H1 (cell line): ENCODE measurements around the gene DKK2. TPM values are rescaled to one million over a fixed set of nuclear protein-coding genes. Genes with fewer than 3 reads are reported as not detected.

Source experiments
- CHD1 ChIP-seq: IDR thresholded peaks from 2 replicates; pipeline ENCODE4 v1.6.1; 2012; ENCODE audit warnings: low read depth, low read length, improper control_type of control experiment
- CTBP2 ChIP-seq: IDR thresholded peaks from 2 replicates; pipeline ENCODE4 v1.7.0; 2011; ENCODE audit warnings: borderline replicate concordance, mild to moderate bottlenecking, moderate library complexity, mixed read lengths, low read length; ENCODE audit not compliant: insufficient read depth, insufficient read length
- GABPA ChIP-seq: IDR thresholded peaks from 2 replicates; pipeline ENCODE4 v1.6.1; 2011; ENCODE audit warnings: mild to moderate bottlenecking, low read length, moderate library complexity, borderline replicate concordance; ENCODE audit not compliant: insufficient read depth
- GTF2F1 ChIP-seq: IDR thresholded peaks from 2 replicates; pipeline ENCODE4 v1.6.1; 2012; ENCODE audit warnings: low read depth, low read length, improper control_type of control experiment, borderline replicate concordance
- KDM1A ChIP-seq: fragments of 200-600, 300-600 bp; sonication (generic); IDR thresholded peaks from 2 replicates; pipeline ENCODE4 v1.7.1; 2016; ENCODE audit warnings: mild to moderate bottlenecking, low read length, borderline replicate concordance
- KDM4A ChIP-seq: IDR thresholded peaks from one replicate; pipeline ENCODE4 v1.7.1; 2012; ENCODE audit warnings: low read depth, mild to moderate bottlenecking, moderate library complexity, low read length, inconsistent platforms; ENCODE audit not compliant: severe bottlenecking
- NRF1 ChIP-seq: IDR thresholded peaks from 2 replicates; pipeline ENCODE4 v1.6.1; 2011; ENCODE audit warnings: mild to moderate bottlenecking, low read depth, low read length, improper control_type of control experiment
- SP2 ChIP-seq: IDR thresholded peaks from 2 replicates; pipeline ENCODE4 v1.6.1; 2012; ENCODE audit warnings: mild to moderate bottlenecking, low read length, inconsistent platforms
- SP4 ChIP-seq: IDR thresholded peaks from 2 replicates; pipeline ENCODE4 v1.6.1; 2012; ENCODE audit warnings: low read length, inconsistent platforms
- TAF7 ChIP-seq: optimal IDR thresholded peaks from 2 replicates; pipeline ENCODE3; 2011; ENCODE audit warnings: low read depth, mild to moderate bottlenecking, inconsistent platforms, low read length, moderate library complexity, borderline replicate concordance
- polyA plus RNA-seq, 7 experiments: library from polyadenylated mRNA; depleted of rRNA in 3 of 7; stranded (reverse) in 5 of 7; unstranded in 2 of 7; fragments of >200 nt in 5 of 7; fragments of 200-250 nt in 2 of 7; gene quantifications; 1 replicate in 5 of 7; 2 replicates in 1 of 7; 4 replicates in 1 of 7; pipeline versions ENCODE4 v1.2.1 to v1.2.3, GENCODE V29; 2011 to 2013; ENCODE audit warnings: missing spikeins in 2 of 7, mixed read lengths in 2 of 7
- total RNA-seq: library from RNA; stranded (reverse); fragmentation: NEBNext Ultra II Directional; extraction: Animal tissue kit (Norgen Biotek cat#: 25700); gene quantifications from 2 replicates; pipeline ENCODE4 v1.2.1, GENCODE V29; 2021
- TF ChIP-seq, protein P1 (sequence below): fragments of 300-600 bp; sonication (generic); IDR thresholded peaks from 2 replicates; pipeline ENCODE4 v1.7.1; 2012; ENCODE audit warnings: low read length, moderate library complexity, mild to moderate bottlenecking, inconsistent platforms; ENCODE audit not compliant: insufficient replicate concordance
- TF ChIP-seq, protein P2 (sequence below): IDR thresholded peaks from 2 replicates; pipeline ENCODE4 v1.6.1; 2012; ENCODE audit warnings: inconsistent platforms

DKK2 gene
- total and polyA plus RNA-seq, 2 of the 8 experiments (the other 6 are each of a cell fraction or from before 2014, with no cell fraction given), result 0.09 to 0.13 TPM

DNA sequence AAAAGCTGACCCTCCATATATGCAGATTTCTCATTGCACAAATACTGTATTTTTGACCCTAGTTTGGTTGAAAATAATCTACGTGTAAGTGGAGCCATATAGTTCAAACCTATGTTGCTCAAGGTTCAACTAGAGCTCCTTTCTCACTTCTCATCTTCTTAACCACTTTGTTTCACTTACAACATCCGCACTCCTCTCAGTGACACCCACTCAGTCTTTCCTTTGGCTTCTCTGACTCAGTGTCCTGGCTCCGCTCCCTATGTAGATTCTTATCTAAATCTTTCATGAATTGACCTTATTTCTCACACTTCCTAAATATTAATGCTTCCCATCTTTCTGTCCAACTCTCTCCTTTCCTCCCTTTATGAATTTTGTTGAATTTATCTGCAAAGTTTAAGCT is 32.9 kb upstream of the DKK2 start (continued):
- TF ChIP-seq, protein P1, sequence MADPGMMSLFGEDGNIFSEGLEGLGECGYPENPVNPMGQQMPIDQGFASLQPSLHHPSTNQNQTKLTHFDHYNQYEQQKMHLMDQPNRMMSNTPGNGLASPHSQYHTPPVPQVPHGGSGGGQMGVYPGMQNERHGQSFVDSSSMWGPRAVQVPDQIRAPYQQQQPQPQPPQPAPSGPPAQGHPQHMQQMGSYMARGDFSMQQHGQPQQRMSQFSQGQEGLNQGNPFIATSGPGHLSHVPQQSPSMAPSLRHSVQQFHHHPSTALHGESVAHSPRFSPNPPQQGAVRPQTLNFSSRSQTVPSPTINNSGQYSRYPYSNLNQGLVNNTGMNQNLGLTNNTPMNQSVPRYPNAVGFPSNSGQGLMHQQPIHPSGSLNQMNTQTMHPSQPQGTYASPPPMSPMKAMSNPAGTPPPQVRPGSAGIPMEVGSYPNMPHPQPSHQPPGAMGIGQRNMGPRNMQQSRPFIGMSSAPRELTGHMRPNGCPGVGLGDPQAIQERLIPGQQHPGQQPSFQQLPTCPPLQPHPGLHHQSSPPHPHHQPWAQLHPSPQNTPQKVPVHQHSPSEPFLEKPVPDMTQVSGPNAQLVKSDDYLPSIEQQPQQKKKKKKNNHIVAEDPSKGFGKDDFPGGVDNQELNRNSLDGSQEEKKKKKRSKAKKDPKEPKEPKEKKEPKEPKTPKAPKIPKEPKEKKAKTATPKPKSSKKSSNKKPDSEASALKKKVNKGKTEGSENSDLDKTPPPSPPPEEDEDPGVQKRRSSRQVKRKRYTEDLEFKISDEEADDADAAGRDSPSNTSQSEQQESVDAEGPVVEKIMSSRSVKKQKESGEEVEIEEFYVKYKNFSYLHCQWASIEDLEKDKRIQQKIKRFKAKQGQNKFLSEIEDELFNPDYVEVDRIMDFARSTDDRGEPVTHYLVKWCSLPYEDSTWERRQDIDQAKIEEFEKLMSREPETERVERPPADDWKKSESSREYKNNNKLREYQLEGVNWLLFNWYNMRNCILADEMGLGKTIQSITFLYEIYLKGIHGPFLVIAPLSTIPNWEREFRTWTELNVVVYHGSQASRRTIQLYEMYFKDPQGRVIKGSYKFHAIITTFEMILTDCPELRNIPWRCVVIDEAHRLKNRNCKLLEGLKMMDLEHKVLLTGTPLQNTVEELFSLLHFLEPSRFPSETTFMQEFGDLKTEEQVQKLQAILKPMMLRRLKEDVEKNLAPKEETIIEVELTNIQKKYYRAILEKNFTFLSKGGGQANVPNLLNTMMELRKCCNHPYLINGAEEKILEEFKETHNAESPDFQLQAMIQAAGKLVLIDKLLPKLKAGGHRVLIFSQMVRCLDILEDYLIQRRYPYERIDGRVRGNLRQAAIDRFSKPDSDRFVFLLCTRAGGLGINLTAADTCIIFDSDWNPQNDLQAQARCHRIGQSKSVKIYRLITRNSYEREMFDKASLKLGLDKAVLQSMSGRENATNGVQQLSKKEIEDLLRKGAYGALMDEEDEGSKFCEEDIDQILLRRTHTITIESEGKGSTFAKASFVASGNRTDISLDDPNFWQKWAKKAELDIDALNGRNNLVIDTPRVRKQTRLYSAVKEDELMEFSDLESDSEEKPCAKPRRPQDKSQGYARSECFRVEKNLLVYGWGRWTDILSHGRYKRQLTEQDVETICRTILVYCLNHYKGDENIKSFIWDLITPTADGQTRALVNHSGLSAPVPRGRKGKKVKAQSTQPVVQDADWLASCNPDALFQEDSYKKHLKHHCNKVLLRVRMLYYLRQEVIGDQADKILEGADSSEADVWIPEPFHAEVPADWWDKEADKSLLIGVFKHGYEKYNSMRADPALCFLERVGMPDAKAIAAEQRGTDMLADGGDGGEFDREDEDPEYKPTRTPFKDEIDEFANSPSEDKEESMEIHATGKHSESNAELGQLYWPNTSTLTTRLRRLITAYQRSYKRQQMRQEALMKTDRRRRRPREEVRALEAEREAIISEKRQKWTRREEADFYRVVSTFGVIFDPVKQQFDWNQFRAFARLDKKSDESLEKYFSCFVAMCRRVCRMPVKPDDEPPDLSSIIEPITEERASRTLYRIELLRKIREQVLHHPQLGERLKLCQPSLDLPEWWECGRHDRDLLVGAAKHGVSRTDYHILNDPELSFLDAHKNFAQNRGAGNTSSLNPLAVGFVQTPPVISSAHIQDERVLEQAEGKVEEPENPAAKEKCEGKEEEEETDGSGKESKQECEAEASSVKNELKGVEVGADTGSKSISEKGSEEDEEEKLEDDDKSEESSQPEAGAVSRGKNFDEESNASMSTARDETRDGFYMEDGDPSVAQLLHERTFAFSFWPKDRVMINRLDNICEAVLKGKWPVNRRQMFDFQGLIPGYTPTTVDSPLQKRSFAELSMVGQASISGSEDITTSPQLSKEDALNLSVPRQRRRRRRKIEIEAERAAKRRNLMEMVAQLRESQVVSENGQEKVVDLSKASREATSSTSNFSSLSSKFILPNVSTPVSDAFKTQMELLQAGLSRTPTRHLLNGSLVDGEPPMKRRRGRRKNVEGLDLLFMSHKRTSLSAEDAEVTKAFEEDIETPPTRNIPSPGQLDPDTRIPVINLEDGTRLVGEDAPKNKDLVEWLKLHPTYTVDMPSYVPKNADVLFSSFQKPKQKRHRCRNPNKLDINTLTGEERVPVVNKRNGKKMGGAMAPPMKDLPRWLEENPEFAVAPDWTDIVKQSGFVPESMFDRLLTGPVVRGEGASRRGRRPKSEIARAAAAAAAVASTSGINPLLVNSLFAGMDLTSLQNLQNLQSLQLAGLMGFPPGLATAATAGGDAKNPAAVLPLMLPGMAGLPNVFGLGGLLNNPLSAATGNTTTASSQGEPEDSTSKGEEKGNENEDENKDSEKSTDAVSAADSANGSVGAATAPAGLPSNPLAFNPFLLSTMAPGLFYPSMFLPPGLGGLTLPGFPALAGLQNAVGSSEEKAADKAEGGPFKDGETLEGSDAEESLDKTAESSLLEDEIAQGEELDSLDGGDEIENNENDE, result no peak
- TF ChIP-seq GABPA (no peak), NRF1 (no peak), GTF2F1 (no peak), KDM1A (no peak), KDM4A (no peak), CTBP2 (no peak), SP4 (no peak), SP2 (no peak), CHD1 (no peak), TAF7 (no peak)
- TF ChIP-seq, protein P2, sequence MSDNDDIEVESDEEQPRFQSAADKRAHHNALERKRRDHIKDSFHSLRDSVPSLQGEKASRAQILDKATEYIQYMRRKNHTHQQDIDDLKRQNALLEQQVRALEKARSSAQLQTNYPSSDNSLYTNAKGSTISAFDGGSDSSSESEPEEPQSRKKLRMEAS, result no peak
- TF ChIP-seq, all 59 proteins: peak for 0
